Measurements from ENCODE around the gene C5orf22.

- TF ChIP-seq EZH2 (IDR thresholded peaks at IDR 0.05) = no peak
- TF ChIP-seq POLR2AphosphoS5 (IDR thresholded peaks at IDR 0.05; ENCODE audit: borderline replicate concordance, low read depth, low read length) = no peak
- no peak for TF ChIP-seq FOXP2 (optimal IDR thresholded peaks at IDR 0.05; ENCODE audit: control extremely low read depth, extremely low read length, insufficient read depth)
These were observed 35.2 kb upstream of the C5orf22 start for GRCh38 chr5:31496891-31497290.

Measured in SK-N-MC (cell line).